CD4-positive, alpha-beta T cell treated with Interferon alpha-2 for 1 hour (primary cell): Measurements from ENCODE around the gene PDIA5.
"Not testable (repeated sequence)": the region's sequence is repeated elsewhere in the genome, so short reads cannot be mapped to it uniquely, and the experiment has no call there.

Experiments used
- DNase-seq, 2 donors: peaks; one replicate each; pipeline ENCODE4 v3.0.0-alpha.2; 2020 to 2022

Gene PDIA5

GRCh38 chr3:123151853-123152420, 85.1 kb downstream of the PDIA5 start:
- not testable (repeated sequence) for DNase-seq

GRCh38 chr3:123152687-123153086, 85.9 kb downstream of the PDIA5 start:
- DNase-seq: no peak

- DNase-seq: no peak
Observed at GRCh38 chr3:123153125-123154019, 86.5 kb downstream of the PDIA5 start.

GRCh38 chr3:123154020-123154985, 87.5 kb downstream of the PDIA5 start:
- DNase-seq: no peak

GRCh38 chr3:123155471-123156011, 88.7 kb downstream of the PDIA5 start:
- no peak for DNase-seq

- no peak for DNase-seq
Observed at GRCh38 chr3:123156276-123156995, 89.6 kb downstream of the PDIA5 start.

GRCh38 chr3:123157209-123157597, 90.4 kb downstream of the PDIA5 start:
- DNase-seq: no peak

GRCh38 chr3:123157598-123158287, 90.9 kb downstream of the PDIA5 start:
- no peak for DNase-seq

- DNase-seq: no peak
Observed at GRCh38 chr3:123158330-123158729, 91.5 kb downstream of the PDIA5 start.

- no peak for DNase-seq
Observed at GRCh38 chr3:123158899-123159390, 92.1 kb downstream of the PDIA5 start.

- no peak for DNase-seq
Observed at GRCh38 chr3:123159926-123160635, 93.3 kb downstream of the PDIA5 start.

GRCh38 chr3:123161167-123161566, 94.3 kb downstream of the PDIA5 start:
- no peak for DNase-seq

GRCh38 chr3:123163141-123163540, 96.3 kb downstream of the PDIA5 start:
- DNase-seq: no peak

GRCh38 chr3:123165163-123165562, 98.3 kb downstream of the PDIA5 start:
- DNase-seq: no peak

GRCh38 chr3:123167686-123168085, 100.9 kb downstream of the PDIA5 start:
- no peak for DNase-seq

GRCh38 chr3:123168122-123168521, 101.3 kb downstream of the PDIA5 start:
- DNase-seq: no peak

- no peak for DNase-seq
Observed at GRCh38 chr3:123168605-123169004, 101.8 kb downstream of the PDIA5 start.

GRCh38 chr3:123169492-123169929, 102.7 kb downstream of the PDIA5 start:
- no peak for DNase-seq

GRCh38 chr3:123169930-123170329, 103.1 kb downstream of the PDIA5 start:
- DNase-seq: no peak

GRCh38 chr3:123180791-123181190, 114.0 kb downstream of the PDIA5 start:
- DNase-seq: no peak

GRCh38 chr3:123186695-123187094, 119.9 kb downstream of the PDIA5 start:
- no peak for DNase-seq
